HG03460 (cell line): ENCODE results near the gene C16orf87.
"Not testable (repeated sequence)": the region's sequence is repeated elsewhere in the genome, so short reads cannot be mapped to it uniquely, and the experiment has no call there.

Experiments
- ATAC-seq: cut with Tn5 transposase; IDR thresholded peaks from one replicate; pipeline ENCODE4 v1.9.1; 2021; ENCODE audit not compliant: unreplicated experiment

The C16orf87 gene, protein sequence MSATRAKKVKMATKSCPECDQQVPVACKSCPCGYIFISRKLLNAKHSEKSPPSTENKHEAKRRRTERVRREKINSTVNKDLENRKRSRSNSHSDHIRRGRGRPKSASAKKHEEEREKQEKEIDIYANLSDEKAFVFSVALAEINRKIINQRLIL

DNA sequence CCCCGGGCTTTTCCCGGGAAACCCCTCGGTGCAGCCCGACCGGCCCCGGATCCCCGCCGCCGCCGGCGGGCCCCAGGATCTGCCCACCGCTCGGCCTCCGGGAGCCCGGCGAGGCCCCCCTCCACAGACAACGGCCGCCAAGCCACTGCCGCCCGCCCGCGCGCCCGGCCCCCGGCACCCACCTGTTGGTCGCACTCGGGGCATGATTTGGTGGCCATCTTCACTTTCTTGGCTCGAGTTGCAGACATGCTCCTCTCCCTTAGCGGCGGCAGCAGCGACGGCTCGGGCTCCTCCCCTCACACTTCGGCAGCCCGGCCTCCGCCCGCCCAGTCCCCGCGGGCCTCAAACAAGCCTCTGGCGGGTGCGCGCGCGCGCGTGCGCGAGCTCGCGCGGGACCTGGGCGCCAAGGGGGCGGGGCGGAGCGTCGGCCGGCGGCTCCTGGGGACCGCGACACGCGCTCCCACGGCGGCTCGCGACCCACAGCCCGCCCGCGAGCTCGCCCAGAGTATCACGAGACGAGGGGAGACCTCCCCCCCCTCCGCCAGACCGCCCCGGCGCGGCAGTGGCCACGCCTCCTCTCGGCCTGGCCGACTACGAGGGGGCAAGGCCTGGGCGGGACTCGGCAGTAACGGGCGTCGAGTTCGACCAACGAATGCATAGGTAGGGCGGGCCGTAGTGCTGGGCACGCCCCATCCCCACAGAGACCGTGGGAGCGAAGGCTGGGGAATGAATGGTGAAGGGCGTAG lies at the start of gene C16orf87:
TSS of gene C16orf87 (minus strand) at position 279 of the 746 bp plus-strand sequence. CDS start at position 248, 31 bp downstream.
- peak; percentile 92 for ATAC-seq

GRCh38 chr16:46875243-46875642 lies 44.3 kb upstream of the C16orf87 start:
- no peak for ATAC-seq

GRCh38 chr16:46873201-46873600 lies 42.2 kb upstream of the C16orf87 start:
- no peak for ATAC-seq

- ATAC-seq: no peak
Measured at GRCh38 chr16:46871597-46871996, 40.6 kb upstream of the C16orf87 start.

GRCh38 chr16:46868891-46869290 lies 37.9 kb upstream of the C16orf87 start:
- not testable (repeated sequence) for ATAC-seq

DNA sequence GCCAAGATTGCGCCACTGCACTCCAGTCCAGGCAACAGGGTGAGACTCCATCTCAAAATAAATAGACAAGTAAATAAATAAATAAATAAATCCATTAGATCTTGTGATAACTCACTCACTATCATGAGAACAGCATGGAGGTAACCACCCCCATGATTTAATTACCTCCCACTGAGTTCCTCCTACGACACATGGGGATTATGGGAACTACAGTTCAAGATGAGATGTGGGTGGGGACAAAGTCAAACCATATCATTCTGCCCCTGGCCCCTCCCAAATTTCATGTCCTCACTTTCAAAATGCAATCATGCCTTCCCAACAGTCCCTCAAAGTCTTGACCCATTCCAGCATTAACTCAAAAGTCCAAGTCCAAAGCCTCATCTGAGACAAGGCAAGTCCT lies 36.5 kb upstream of the C16orf87 start:
- ATAC-seq: not testable (repeated sequence)

DNA sequence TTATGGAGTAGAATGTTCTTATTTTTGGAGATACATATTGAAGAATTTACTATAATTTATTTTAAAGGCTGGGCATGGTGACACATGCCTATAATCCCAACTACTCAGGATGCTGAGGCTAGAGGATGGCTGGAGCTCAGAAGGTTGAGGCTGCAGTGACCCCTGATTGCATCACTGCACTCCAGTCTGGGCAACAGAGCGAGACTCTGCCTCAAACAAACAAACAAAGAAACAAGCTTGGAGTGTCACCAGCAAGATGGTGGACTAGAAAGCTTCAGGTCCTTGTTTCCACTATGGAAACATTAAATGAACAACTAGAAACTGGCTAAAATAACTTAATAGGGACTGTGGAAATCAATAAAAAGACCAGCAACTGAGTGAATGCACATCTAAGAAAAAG lies 35.3 kb upstream of the C16orf87 start:
- ATAC-seq: no peak

DNA sequence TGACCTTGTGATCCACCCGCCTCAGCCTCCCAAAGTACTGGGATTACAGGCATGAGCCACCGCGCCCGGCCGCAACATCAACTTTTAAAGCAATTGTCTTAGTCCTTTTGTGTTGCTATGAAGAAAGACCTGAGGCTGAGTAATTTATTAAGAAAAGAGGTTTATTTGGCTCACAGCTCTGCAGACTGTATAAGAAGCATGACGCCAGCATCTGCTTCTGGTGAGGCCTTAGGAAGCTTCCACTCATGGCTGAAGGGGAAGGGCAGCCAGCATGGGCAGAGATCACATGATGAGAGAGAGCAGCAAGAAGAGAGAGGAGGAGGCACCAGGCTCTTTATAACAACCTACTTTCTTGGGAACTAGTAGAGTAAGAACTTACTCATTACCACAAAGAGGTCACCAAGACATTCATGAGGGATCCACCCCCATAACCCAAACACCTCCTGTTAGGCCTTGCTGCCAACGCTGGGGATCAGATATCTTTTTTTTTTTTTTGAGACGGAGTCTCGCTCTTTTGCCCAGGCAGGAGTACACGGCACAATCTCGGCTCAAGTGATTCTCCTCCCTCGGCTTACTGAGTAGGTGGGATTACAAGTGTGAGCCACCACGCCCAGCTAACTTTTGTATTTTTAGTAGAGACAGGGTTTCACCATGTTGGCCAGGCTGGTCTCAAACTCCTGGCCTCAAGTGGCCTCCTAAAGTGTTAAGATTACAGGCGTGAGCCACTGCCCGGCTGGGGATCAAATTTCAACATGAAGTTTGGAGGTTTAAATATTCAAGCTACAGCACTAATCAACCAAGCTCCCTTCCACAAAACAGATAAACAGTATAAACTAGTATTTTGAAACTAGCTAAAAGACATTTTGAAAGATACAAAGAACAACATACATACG lies 31.8 kb upstream of the C16orf87 start:
- no peak for ATAC-seq

GRCh38 chr16:46859719-46860152 lies 28.8 kb upstream of the C16orf87 start:
- no peak for ATAC-seq

DNA sequence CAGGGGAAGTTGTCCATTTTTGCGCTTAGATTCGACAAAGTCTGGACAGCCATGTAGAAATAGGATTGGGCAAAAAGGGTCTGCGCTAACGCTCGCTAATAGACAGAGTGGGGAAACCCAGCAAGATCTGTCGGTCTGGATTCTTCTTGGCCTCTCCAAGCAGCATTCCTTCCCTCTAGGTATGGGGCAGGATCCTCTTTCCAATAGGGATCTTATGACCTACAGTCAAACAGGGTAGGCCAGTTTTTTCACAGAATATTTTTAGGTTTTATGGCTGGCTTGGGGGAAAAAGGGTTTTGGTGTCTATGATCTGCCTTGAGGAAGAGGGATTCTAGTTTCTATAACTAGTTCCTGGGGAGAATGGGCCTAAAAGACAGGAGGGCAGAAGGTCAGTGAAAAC lies 27.2 kb upstream of the C16orf87 start:
- no peak for ATAC-seq

GRCh38 chr16:46857368-46857945 lies 26.5 kb upstream of the C16orf87 start:
- no peak for ATAC-seq

- no peak for ATAC-seq
Measured at GRCh38 chr16:46855389-46855788, 24.4 kb upstream of the C16orf87 start.

GRCh38 chr16:46854846-46855245 lies 23.9 kb upstream of the C16orf87 start:
- ATAC-seq: no peak

- peak; percentile 71 for ATAC-seq
Measured at GRCh38 chr16:46853713-46854443, 22.9 kb upstream of the C16orf87 start.

- ATAC-seq: no peak
Measured at GRCh38 chr16:46852130-46852529, 21.1 kb upstream of the C16orf87 start.

- no peak for ATAC-seq
Measured at GRCh38 chr16:46850619-46851555, 19.9 kb upstream of the C16orf87 start.

DNA sequence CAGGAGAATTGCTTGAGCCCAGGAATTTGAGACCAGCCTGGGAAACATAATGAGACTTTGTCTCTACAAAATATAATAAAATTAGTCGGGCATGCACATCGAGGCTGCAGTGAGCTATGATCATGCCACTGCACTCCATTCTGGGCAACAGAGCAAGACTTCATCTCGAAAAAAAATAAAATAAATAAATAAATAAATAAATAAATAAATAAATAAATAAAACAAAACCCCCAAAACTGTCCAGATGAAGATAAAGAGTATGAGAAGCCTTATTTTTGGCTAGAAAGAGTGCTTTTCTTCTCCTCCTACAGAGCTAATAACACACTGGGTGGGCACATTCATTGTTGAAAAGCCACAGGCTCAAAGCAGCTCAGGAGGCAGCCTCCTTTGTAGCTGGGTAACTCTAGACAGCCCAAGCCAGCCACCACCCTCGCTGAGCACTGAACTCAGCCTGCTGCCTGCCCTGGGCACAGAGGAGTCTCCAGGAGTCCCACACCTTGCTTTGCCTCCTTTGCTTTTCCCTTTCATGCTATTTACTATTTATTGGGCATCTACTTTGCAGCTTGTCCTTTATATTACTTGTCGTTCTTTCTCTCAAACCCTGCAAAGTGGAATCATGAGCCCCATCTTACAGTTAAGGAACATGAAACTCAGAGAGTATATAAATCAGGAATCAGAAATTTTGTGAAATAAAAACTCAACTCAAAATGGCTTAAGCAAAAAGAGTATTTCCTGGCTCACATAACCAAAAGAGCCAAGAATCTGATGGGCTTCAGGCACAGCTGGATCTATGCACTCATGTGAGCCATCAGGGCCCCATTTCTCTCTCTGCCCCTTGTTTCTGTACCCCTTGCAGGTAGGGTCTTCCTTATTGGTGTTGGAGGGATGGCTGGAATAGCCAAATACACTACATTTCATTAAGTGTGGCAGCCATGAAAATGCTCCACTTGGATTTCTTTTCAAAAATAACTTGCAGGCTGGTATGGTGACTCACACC lies 18.1 kb upstream of the C16orf87 start:
- ATAC-seq: no peak

DNA sequence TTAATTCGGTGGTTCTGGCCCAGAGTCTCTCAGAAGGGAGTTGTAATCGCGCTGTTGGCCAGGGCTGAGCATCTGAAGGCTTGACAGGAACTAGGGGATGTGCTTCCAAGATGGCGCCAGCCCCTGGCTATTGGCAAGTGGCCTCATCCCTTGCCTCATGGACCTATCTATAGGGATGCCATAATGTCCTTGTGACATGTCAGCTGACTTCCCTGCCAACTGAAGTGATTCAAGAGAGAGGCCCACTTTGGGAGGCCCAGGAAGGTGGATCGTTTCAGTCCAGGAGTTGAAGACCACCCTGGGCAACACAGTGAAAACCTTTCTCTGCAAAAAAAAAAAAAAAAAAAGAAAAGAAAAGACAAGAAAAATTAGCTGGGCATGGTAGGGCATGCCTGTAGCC lies 15.0 kb upstream of the C16orf87 start:
- no peak for ATAC-seq
